NCI-H1105 (cell line): ENCODE results near the gene LHFPL6.

Experiments used
- DNase-seq: peaks from one replicate; lab custom pipeline; 2025; lab: John Stamatoyannopoulos, UW

LHFPL6 gene

DNA sequence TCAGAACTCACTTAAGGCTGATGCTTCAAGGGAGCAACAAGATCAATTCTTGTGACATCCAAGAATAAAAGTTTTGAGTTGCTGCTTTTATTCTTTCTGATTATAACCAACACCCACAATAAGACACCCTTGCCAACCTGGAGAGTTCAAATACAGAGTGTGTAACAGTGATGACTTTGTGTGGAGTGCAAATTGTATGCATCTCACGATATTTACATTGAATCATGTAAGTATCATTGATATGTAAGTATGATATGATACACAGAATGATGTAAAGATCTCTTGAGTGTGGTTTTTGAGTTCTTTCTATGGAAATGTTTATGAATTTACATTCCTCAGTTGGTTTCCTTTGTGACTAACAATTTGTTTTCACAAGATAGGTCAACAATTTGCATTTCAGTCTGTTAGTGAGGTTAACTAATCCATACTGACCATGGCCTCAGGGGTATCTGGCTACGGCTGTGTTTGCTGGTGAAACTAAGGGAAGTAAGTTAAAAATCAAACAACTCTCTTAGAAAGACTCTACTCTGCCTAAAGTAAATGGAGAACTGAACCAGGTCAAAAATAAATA, 12.4 kb downstream of the LHFPL6 start:
- DNase-seq = no peak

DNA sequence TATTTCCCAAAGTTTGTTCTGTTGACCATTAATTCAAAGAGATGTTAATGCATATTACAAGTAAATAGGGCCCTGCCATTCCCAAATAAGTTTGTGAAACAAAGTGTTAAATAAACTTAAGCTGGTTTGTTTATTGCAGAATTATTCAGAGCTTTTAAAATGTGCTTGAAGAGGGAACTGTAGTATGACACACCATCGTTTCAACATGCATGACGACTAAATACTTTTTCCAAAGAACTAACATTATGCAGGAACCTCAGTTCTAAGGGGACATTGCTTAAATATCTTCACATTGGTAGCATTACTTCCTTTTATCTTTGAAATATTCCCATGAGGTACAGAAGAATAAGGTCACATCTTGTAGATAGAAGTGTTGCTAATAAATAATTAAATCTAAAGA, 14.6 kb downstream of the LHFPL6 start:
- DNase-seq = no peak

DNA sequence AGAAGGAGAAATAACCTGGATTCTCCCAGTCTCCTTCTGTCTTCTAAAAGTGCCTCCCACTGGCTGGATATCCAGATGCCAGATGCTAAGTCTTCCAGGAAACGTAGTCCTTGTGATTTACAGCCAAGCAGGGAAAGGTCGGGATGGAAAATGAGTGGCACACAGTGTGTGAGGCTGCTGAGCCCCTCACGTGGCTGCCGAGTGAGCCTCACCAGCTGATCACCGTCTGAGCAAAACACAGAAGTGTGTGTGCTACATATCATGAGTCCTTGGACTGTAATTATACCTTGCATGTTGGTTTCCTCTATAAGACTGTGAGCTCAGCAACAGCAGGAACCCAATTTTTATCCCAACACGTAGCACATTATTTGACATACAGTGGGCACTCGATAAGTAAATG, 15.1 kb downstream of the LHFPL6 start:
- DNase-seq = no peak

DNA sequence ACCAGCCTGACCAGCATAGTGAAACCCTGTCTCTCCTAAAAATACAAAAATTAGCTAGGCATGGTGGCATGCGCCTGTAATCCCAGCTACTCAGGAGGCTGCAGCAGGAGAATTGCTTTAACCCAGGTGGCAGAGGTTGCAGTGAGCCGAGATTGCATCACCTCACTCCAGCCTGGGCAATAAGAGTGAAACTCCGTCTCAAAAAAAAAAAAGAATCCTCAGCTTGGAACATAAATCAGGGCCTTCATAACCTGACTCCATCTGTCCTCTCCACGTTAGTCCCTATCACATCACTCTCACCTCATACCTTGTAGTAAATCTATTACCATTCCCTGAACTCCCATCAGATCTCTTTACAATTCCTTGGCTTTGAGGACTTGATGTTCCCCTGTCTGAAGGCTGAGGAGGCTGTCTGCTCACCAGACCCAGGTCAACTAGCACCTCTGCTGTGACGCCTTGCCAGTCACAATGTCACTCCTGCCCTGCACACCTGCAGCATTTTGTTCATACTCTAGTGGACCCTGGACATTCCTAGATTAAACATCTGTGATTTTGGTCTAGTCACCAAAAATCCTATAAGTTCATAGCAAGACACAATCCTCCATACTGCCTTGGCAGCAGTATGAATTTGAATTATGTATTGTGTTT, 15.9 kb downstream of the LHFPL6 start:
- no peak for DNase-seq

DNA sequence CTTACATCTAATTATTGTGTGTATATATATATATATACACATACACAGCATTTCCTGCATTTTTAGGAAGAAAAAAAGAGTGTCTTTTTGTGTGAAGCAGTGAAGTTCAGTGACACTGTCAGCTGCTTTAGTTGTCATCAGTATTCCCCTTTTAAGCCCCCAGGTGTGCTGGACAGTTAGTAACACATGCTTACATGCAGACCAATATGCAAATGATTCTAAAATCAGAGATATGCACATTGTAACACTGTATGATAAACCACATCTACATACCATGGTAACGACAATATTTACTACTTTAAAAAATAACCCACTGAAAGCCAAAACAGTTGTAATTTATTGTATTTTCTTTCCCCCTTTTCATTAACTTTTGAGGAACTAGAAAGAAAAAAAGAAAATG, 16.8 kb downstream of the LHFPL6 start:
- DNase-seq = no peak

DNA sequence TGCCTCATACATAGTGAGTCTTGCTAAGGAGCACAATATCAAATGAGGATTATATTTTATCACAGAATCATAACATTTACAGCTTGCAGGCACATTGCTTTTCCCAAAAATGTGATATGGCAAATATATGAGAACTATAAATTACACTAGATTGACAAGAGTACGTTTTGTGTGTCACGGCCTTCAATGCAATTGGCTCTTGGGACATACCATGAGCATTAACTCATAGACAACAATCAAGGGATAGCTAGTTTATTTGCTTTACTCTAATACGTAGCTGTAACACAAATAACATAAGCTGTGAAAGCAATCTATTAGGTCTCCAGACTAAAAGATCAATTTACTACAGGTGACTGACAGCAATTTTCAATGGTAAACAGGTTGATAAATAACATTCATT, 17.8 kb downstream of the LHFPL6 start:
- no peak for DNase-seq

DNA sequence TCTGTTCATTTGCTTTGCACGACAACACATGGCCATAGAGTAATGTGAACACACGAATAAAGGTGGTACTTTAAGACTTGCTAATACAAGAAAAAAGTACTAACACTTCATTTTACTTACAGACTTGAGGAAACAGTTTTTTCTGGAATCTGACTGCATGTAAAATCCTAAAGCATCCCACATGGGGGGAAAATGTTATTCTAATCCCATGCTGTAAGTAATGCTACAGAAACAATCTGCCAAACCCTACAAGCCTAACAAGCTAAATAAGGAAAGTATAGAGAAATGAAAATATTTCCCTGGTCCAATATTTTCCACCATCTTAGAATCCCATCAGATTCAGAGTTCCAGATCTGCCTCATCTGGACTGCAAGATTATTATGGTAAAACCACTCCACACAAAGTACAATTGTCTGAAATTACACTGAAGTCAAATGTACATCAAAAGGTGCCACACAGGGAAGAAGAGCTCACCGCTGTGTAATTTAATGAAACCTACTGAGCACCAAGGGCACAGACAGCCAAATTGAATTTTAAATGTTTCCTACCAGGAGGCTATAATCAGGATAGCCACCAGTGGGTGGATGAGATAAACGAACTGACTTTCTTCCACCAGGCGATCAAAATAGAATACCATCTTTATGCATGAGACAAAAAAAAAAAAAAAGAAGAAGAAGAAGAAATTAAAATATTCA, 22.0 kb downstream of the LHFPL6 start:
- DNase-seq = no peak

DNA sequence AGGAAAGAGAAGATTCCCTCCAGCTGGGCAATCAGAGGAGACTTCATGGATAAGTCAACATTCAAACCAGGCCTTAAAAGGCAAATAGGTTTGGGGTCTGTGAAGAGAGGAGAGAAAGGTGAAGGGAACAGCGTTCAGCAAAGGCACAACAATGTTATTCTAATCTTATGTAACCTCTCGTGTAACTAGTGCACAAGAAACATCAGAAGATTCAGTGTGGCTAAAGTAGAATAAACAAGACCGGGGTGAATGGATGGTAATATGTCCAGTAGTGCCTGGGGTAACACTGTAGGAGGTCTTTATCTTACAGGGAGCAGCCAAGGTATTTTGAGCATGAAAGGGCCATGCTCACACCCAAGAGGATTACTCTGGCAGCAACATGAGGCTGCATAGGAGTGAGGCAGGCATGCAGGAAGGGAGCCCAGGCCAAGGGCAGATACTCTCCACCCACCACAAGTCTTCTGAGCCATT, 24.1 kb downstream of the LHFPL6 start:
- no peak for DNase-seq

DNA sequence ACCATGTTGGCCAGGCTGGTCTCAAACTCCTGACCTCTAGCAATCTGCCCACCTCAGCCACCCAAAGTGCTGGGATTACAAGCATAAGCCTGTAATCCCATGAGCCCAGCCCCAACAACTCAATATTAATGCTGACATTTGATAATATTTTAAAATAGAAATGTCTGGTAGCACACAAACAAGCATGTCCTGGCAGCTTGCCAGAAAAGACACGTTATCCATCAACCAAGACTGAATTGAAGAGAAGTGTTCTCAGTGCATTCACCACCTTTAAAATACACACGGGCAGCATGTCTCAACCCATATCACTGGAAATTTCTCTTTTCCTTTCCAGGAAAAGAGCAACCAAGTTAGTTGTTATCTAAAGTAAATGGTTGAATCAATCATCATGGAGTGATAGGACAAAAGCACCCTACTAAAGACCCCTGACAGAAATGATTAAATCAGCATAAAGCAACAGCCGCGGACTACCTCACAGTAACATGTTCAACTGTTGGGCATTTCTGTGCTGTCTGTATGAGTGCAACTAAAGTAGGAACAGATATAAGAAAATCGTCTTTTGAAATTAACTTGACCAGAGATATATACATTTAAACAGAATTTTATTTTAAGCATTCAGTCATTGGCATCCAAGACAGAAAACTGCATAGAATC, 25.0 kb downstream of the LHFPL6 start:
- no peak for DNase-seq

DNA sequence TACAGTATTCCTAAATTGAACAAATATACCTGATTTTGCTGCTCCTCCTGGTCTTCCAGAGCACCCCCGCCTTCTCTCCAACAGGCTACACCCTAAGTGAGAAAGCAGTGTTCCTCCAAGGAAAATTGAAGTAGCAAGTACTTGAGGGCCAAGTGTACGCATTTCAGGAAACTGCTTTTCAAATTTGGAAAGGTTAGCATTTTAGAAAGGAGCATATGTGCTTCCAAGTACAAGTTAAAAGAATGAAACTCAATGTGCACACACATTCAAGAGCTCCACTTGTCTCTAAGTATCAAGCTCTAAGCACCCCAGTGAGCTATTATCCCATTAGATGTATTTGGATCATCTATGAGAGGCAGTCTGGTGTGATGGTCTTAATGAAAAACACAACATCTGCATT, 25.8 kb downstream of the LHFPL6 start:
- no peak for DNase-seq

DNA sequence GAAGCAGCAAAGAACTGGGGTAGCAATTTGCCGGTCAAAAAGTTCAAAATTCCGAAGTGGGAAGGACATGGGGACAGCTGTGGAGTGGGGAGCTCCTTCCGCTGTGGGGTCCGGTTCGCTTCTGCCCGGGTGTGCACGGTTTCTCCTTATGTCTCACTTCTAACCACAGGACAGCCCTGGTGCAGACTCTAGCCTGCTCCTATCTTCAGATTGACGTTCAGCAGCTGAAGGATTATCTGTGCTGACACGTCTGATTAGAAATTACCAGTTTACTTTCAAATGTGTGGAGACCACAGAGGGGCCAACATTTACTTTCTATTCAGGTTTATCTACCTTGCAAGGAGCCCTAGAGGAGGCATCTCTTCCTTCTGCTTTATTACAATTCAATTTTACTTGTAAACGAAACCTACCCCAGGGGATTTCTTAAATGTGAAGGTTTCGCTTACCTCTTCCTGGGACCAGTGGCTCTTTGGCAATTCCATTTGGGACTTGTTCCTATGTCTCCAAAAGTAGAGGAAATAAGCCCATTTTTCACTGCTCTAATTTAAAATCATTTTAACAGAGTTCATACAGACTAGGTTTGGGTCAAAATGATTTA, 27.3 kb downstream of the LHFPL6 start:
- DNase-seq = no peak

DNA sequence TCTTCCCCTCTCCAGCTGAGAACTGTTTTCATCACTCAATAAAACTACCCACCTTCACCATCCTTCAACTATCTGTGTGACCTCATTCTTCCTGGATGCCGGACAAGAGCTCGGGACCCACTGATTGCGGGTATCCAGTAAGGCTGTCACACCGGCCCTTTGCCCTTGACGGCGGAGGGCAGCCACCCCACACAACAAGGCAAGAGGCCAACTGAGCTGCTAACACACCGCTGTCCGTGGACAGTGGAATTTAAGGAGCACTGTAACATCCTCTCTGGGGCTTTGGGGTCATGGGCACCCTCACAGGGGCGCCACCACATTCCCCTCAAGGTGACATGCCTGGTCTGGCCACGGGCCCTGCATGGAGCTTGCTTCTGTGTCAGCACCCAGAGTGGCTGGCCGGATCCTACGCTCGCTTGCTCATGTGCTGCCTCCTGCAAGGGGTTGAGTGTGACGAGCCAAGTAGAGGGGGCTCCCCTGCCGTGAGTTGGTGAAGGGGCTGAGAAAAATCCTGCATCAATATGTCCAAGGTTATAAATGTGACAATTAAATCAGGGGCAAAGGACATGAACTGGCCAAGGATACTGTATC, 31.4 kb downstream of the LHFPL6 start:
- no peak for DNase-seq

DNA sequence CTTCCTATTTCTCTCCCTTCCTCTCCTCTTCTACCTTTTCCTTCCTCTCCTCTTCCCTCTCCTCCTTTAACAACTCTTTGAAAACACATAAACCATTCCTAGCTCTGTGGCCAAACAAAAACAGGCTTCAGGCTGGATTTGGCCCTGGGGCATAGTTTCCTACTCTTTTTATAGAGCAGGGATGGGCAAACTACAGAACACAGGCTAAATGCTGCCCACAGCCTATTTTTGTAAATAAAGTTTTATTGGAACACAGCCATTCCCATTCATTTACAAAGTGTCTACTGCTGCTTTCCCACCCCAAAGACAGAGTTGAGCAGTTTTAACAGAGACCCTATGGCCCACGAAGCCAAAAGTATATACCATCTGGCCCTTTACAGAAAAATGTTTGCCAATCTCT, 35.4 kb downstream of the LHFPL6 start:
- no peak for DNase-seq

DNA sequence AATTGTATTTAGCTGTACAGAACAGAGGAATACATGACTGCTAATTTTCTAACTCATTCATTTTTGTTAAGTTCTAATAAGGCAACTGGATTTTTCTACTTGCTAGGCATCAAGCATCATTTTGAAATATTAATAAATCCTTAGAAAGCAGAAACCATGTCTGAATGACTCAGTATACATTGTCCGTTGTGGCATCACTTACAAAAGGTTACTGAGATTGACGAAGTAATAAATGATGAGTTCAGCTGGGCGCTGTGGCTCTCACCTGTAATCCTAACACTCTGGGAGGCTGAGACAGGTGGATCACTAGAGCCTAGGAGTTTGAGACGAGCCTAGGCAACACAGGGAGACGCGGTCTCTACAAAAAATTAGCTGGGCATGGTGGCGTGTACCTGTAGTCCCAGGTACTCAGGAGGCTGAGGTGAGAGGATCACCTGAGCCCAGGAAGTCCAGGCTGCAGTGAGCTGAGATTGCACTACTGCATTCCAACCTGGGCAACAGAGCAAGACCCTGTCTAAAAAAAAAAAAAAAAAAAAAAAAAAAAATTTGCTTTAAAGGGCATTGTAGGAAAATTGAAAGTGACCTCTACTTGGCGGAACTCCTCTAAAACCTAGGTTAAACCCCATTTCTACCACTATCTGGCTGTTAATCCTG, 36.6 kb downstream of the LHFPL6 start:
- DNase-seq = no peak

DNA sequence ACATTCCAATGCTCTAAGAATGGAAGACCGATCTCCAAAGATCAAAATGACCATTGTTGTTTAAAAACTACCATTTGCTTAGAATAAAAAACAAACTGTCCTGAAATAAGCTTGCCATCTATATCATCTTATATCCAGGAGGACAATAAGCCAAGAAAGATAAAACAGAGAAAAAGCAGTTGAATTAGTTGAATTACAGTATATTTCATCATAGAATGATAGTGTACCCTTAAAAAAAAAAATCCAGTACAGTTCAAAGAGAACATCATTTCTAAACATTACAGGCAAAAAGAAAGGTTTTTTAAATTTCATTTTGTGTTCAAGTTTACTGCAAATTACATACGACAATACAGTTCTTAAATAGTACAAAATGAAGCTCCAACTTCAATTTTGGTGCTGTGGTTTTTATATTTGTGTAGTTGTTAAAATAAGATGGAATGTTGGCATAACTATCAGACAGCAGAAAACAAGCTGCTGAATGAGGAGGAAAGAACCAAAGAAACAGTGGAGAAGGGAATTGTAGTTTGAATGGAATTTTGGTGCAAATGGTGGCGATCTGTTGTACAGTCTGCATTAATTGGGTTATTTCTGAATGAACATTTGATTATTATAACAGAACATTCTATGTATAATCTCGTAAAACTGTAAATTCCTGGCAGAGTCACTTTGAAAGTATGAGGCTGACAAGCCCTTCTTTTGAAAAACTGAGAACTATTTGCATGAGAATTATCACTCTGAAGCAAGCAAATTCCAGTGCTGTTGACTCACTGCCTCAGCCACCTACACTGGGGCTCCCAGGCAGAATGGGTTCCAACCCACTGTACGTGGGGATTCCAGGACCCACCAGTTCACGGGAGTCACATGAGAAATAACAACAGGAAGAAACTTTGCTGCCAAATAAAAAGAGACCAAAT, 37.7 kb downstream of the LHFPL6 start:
- DNase-seq = no peak

DNA sequence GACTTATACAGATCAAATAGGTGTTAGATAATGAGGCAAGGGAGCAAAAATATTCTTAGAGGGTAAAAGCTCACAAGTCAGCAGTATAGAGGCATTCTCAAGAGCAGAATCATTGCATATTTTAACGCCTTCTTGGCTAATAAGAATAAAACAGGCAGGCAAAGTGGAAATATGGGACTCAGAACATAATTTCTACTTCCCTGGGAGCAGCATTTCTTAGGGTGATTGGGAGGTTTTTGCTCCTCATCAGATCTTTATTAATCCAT, 39.6 kb downstream of the LHFPL6 start:
- no peak for DNase-seq

DNA sequence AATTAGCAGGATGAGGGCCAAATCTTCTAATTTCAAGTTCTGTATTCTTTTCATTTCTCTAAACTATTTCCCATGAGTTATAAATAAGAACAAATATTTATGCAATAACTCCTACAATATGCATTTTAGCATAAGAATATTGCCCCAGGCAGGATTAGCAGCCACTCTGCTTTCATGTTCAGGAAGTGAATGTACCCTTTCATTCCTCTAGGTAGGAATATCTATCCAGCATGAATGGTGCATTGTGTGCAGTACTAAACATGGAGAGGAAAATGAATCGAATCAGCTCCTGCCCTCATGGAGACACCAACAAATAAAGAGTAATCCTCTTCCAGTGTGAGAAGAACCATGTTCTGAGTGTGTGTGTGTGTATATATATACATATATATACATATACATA, 41.0 kb downstream of the LHFPL6 start:
- no peak for DNase-seq

DNA sequence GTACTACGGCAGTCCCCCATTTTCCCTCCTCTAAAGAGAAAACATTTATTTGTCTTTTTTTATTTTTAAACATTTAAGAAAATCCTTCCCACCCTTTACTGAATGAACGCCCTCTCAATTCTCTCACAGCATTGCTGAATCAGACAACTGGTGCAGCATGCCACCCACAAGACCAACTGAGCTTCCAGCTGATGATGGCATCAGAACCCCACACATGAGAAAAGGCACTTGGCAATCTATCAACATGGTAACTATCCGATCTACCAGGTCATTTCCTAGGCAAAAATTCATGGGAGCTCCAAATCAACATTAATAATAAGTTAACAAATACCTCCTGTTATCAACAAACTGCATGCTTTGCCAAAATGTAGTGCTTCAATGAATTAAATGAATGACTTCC, 43.1 kb downstream of the LHFPL6 start:
- no peak for DNase-seq

DNA sequence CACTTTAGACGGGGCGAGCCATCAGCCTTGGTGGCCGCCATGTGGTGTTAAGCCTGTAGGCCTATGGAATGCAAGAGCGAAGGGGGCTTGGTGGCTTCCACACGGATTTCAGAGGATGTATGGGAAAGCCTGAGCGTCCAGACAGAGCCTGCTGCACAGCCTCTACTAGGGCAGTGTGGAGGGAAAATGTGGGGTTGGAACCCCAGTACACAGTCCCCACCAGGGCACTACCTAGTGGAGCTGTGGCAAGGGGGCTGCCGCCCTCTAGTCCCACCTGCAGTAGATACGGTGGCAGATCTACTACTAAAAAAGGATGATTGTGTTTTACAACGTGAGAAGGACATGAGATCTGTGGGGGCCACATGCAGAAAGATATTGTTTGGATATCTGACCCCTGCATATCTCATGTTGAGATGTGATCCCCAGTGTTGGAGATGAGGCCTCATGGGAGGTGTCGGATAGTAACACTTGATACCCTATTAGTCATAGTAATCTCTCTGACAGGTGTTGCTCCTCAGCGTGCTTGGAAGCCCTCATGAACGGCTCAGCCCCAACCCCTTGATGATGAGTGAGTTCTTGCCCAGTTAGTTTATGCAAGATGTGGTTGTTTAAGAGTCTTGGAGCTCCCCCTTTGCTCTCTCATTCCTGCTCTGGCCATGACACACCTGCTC, 45.6 kb downstream of the LHFPL6 start:
- no peak for DNase-seq

DNA sequence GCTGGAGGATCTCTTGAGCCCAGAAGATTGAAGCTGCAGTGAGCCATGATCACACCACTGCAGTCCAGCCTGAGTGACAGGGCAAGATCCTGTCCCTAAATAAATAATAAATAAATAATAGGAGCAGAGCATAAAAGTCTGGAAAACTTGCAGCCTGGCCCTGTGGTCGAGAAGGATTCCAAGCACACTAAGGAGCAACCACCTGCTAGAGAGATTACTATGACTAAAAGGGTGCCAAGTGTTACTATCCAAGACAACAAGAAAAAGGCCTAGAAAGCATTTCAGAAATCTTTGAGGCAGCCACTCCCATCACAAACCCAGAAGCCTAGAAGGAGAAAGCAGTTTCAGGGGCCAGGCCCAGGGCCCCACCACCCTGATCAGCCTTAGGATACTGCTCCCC, 46.1 kb downstream of the LHFPL6 start:
- DNase-seq = no peak
